HuH-7.5 (cell line): Measurements from ENCODE around the gene ATXN7.

Source experiments
- DNase-seq: peaks from one replicate; pipeline ENCODE4 v3.0.0; 2011; ENCODE audit warnings: low spot score

The ATXN7 gene

DNA sequence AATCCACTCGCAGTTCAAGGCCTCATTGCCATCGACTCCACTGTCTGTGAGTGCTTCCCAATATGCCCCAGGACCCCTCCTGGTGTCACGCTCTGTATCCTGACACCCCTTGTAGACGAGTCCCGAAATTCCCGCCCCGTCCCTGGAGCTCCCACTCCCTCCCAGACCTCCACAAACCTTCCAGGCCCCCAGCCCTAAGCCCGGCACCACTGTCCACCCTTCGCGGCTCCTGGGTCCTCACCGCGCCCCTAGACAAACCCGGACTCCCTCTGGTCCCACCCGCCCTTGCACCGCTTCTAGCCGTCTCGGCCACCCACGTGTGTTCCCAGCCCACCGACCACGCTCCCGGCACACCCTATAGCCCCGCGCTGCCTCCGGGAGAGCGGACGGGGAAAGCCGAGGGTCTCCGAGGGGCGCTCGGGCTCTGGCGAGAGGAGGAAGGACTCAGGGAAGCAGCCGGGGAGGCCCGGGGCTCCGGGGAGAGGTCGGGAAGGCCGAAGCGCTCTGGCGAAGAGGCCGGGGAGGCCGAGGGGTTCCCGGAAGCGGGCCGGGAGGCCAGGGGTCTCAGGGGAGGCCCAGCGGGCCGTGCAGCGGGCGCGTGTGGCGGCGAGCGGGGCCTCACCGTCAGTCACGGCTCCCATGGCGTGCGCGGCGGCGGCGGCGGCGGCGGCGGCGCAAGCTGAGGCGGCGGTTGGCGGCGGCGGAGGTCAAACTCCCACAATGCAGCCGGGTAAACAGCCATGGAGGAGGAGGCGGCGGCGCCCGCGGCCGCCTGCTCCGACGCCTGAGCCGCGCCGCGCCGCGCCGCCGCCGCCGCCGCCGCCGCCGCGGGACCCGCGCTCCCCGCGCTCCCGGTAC is at the start of gene ATXN7, which contains the start of gene THOC7:
Gene ATXN7 (plus strand): TSS at position 718 of the 858 bp plus-strand sequence. CDS start 48,732 bp downstream, outside the sequence.
Gene THOC7 (minus strand): TSS at position 656 of the 858 bp plus-strand sequence. CDS start 15 bp downstream, at position 641.
- DNase-seq, result peak; percentile 77

DNA sequence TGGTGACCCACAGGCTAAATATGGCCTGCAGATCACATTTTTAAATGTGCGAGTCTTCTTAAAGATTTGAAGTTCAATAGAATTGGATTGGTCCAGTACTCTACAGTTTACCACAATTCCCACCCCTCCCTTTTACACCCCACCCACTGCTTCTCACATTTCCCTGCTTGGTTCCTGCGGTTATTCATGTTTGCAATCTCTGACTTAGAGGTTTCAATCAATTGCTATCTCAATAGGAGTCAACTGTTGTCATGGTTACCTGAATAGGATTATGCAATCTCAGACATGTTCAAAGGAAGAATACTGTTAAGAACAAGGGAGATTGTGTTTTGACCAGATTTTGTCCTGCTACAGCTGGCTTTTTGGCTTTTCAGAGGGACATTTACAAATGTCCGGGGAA is 49.4 kb upstream of the ATXN7 start:
- DNase-seq, result no peak

DNA sequence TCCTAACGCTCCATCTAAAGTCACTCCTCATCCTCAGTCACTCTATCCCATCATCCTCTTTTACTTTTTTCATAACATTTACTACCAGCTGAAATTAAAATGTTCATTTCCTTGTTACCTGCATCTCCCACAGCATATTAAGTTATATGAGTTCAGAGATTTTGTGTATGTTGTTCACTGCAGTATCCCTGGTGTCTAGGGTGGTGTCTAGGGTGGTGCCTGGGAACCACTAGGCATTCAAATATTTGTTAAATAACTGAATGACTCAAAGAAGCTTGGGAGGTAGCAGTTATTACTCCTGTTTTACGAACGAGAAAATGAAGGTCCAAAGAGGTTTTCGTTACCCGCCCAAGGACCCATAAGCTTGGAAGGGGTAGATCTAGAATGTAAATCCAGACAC is 46.4 kb upstream of the ATXN7 start:
- DNase-seq, result no peak

DNA sequence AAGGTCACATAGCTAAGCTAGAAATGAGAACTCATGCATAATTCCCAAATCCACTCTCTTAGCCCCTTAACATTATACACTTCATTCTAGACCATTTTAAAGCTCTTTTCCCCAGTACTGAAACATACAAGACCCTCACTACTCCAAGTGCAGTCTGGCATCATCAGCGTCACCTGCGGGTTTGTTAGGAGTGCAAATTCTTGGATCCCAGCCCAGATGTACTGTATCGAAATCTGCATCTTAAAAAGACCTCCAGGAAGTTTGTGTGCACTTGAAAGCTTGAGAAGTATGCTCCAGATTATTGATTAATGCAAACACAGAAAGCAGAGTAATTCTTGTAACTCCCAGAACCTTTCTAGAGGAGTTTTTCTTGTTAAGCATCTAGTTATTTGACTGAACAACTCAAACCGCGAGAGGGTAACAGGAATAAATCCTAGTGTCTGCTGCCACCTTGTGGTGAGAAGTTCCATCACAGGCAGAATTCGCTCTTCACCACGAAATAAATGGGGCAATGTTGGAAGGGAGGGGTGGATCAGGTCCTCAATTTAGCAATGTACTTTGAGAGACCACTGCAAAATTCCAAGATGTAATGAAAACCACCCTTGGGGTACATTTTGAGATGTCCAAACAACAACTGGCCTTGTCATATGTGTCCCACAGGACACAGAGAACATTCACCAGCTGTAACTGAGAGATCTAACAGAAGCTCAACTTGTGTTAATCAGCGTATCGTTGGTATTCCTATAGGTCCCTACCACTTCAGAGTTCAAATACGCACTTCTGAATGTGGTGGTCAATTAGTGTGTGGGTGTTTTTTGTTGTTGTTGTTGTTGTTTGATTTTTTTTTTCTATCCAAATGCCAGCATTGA is 45.2 kb upstream of the ATXN7 start:
- peak; percentile 61 for DNase-seq

DNA sequence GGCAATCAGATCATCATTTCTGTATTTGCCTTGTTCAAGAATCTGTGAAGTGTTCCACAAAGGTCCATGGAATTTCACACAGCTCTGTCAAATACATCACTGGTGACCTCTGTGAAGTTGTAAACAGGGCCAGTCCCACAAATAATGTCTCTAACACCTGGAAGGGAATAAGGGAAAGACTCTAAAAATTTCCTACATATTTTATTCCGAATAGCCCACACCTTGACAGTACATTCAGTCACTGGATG is 44.6 kb upstream of the ATXN7 start, which contains the start of gene C3orf49:
Gene C3orf49 (plus strand): TSS at position 149 of the 248 bp plus-strand sequence. CDS start 173 bp downstream, outside the sequence.
- DNase-seq, result no peak

GRCh38 chr3:63824309-63824708 is 39.4 kb upstream of the ATXN7 start:
- DNase-seq, result no peak

- no peak for DNase-seq
Measured at GRCh38 chr3:63830526-63830925, 33.1 kb upstream of the ATXN7 start.

GRCh38 chr3:63832395-63832794 is 31.3 kb upstream of the ATXN7 start:
- no peak for DNase-seq

DNA sequence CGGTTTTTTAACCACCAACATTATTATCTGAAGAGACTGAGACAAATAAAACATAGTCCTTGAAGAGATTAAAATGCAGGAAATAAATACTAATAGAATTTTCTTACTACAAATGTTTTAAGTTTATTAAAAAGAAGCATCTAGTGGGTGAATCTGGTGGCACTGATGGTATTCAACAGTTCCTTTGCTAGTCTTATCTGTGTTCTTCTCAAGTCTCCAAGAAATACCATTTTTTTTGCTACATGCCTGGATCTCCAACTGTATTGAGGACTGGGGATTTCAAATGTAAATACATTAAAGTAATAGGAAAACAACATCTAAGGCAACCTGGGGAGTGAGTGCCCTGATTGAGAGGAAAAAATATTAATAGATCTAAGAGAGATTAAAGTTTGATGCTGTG is 22.0 kb upstream of the ATXN7 start:
- DNase-seq, result no peak

- DNase-seq, result no peak
Measured at GRCh38 chr3:63842127-63842526, 21.5 kb upstream of the ATXN7 start.

DNA sequence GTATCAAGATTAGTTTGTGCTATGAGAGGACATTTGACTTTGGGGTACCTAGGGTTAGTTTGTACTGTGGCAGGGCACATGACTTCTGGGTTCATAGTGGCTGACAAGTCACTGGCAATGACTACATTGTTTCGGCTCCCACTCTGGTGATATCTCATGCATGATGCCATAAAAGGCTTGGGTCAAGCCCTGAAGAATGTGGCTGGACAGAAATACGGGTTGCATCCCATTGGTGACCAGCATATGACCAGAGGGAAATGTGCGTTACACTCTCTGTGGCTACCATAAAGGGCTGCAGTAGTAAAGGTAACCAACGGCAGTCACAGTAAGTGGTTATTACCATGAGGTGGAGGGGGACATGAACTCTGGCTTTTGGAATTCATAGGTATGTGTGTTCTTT is 18.5 kb upstream of the ATXN7 start:
- no peak for DNase-seq

GRCh38 chr3:63847718-63848450 is 15.8 kb upstream of the ATXN7 start:
- peak; percentile 22 for DNase-seq

- no peak for DNase-seq
Measured at GRCh38 chr3:63849175-63849574, 14.5 kb upstream of the ATXN7 start.

DNA sequence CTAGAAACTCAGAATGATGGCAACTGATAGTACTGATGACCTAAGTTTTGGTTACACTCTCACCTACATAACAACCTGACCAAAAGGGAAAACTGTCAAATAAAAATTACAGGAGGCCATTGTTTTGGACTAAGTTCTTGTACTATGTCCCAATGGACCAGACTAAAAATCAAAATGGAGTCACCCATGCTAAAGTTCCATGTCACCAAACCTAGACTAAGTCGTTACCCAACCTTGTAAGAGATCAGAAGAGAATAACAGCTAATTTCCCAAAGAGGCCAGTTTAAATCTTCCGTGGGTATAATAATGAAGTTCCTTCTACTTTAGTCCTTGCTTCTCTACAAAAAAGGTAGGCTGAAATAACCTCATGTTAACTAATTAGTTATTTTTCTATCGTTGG is 12.4 kb upstream of the ATXN7 start:
- DNase-seq, result no peak

- no peak for DNase-seq
Measured at GRCh38 chr3:63853106-63853505, 10.6 kb upstream of the ATXN7 start.

GRCh38 chr3:63855333-63855940 is 8.2 kb upstream of the ATXN7 start:
- DNase-seq, result no peak

DNA sequence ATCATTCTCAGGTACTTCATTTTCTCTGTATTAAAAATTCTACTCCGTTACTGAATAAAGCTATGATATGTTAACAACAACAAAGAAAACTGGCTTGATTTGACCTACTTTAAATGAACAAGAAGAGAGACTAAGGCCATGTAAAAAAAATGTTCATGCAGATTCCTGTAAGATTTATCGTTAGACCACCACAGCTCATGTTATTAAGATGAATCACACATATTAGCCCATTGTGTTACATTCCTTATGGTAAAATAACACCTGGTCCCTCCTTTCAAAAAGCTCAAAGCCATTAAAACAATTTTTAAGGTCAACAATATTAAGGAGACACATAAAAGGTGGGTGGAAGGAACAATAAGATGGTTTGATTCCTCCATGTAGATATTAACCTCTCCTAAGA is 6.4 kb upstream of the ATXN7 start:
- DNase-seq, result no peak

DNA sequence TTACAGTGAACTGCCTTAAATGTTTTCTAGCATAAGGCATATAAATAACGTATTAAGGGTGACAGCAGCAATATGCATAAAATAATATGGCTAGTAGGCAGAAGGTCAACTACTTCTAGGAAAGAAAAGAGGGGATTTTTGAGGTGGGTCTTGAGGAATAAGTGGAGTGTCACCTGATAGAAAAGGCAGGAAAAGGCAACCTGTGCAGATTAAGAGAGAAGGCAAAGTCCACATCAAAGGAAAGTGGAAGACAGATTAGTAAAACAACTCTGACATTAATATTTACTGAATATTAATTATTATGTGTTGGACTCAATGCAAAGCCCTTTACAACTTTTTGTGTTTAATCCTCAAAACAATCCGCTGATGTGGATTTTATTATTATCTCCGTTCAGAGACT is 2.9 kb upstream of the ATXN7 start:
- DNase-seq, result no peak

- DNase-seq, result no peak
Measured at GRCh38 chr3:63861306-63861705, 2.4 kb upstream of the ATXN7 start.

- no peak for DNase-seq
Measured at GRCh38 chr3:63862804-63863149, 890 bp upstream of the ATXN7 start.

DNA sequence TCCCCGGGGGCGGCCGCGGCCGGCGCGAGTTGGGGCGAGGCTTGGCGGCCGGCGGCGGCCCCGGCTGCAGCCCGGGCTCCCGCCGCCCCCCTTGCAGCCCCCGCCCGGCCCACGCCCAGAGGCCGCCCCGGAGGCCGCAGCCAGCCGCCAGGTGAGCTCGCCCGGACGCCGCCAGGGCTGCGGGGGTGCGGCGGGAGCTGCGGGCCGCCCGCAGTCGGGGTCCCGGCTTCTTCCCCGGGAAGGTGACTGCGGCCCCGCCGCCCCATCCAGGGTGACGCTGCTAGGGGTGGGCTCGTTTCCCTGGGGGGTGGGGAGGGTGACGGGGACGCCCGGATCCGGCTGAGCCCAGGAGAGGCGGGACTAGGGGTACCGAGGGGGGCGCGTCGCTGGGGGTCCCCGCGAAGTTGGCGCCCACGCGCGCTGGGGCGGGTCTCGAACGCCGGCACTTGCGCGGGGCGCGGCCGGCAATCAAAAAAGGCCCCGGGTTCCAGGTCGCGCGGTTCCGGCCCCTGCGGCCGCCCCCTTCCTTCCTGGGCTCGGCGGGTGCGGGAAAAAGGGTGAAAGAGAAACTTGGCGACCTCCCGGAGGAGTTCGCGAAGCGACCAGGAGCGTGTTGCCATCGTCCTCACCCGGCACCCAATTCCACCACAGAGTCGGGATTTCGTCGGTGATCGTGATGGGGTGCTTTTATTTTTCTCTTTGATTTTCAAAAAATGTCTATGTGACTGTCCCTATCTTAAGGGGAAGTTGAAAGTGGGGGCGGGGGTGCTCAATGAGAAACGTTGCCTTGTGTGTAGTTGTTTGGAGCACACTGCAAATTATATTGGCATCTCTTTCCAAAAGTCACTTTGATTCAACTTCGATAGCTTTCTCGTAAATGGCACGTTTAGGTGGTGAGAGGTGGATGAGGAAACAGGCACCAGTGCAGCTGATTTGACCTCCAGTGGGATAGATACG is 619 bp downstream of the ATXN7 start:
- DNase-seq, result peak; percentile 67
